ENCODE data around the gene OBSCN.

Gene OBSCN, protein sequence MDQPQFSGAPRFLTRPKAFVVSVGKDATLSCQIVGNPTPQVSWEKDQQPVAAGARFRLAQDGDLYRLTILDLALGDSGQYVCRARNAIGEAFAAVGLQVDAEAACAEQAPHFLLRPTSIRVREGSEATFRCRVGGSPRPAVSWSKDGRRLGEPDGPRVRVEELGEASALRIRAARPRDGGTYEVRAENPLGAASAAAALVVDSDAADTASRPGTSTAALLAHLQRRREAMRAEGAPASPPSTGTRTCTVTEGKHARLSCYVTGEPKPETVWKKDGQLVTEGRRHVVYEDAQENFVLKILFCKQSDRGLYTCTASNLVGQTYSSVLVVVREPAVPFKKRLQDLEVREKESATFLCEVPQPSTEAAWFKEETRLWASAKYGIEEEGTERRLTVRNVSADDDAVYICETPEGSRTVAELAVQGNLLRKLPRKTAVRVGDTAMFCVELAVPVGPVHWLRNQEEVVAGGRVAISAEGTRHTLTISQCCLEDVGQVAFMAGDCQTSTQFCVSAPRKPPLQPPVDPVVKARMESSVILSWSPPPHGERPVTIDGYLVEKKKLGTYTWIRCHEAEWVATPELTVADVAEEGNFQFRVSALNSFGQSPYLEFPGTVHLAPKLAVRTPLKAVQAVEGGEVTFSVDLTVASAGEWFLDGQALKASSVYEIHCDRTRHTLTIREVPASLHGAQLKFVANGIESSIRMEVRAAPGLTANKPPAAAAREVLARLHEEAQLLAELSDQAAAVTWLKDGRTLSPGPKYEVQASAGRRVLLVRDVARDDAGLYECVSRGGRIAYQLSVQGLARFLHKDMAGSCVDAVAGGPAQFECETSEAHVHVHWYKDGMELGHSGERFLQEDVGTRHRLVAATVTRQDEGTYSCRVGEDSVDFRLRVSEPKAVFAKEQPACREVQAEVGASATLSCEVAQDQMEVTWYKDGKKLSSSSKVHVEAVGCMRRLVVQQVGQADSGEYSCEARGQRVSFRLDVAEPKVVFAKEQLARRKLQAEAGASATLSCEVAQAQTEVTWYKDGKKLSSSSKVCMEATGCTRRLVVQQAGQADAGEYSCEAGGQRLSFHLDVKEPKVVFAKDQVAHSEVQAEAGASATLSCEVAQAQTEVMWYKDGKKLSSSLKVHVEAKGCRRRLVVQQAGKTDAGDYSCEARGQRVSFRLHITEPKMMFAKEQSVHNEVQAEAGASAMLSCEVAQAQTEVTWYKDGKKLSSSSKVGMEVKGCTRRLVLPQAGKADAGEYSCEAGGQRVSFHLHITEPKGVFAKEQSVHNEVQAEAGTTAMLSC (N-terminal part only)

DNA sequence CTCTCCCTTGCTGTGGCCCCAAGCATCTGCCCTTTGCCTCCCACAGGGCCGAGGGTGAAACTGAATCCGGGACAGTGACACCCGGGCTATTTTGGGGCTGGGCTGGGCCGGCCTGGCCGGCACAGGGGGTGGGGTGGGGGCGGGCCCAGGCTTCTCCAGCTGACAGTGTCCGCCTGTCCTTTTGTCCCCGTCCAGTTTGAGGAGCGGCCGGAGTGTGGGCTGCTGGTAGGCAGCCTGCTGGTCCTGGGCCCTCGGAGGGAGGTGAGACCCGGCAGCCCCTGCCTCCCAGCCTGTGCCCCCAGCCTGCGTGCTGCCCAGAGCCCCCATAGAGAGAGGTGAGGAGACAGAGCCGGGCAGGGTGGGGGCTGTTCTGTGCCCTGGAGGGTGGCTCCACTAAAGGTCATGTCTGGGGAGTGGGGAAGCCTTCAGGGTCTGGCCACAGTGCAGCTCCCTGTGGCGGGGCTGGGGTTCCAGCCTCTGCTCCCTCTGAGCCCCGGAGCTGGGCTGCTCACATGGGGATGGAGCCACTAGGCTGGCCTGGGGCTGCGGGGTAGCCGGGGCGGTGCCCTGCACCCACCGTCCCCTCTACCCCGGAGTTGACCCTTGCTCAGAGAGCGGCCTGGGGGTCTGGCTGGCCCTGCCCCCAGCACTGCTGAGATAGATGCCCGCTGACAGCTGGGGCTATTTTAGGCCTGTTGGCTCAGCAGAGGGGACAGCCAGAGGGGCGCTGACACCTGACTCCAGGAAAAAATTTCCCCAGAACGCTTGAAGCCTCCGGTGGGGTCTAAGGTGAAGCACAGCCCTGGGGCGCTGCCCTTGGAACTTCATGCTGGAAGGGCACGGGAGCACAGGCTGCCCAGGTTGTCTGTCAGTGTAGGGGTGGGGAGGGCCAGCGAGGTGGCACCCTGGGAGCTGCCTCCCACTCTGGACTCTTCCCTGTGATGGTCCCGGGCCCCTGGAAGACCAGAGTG, at the start of gene OBSCN:
TSS of gene OBSCN (plus strand) at position 194 of the 971 bp plus-strand sequence. CDS start 3,740 bp downstream, outside the sequence.
- no peak for DNase-seq

DNA sequence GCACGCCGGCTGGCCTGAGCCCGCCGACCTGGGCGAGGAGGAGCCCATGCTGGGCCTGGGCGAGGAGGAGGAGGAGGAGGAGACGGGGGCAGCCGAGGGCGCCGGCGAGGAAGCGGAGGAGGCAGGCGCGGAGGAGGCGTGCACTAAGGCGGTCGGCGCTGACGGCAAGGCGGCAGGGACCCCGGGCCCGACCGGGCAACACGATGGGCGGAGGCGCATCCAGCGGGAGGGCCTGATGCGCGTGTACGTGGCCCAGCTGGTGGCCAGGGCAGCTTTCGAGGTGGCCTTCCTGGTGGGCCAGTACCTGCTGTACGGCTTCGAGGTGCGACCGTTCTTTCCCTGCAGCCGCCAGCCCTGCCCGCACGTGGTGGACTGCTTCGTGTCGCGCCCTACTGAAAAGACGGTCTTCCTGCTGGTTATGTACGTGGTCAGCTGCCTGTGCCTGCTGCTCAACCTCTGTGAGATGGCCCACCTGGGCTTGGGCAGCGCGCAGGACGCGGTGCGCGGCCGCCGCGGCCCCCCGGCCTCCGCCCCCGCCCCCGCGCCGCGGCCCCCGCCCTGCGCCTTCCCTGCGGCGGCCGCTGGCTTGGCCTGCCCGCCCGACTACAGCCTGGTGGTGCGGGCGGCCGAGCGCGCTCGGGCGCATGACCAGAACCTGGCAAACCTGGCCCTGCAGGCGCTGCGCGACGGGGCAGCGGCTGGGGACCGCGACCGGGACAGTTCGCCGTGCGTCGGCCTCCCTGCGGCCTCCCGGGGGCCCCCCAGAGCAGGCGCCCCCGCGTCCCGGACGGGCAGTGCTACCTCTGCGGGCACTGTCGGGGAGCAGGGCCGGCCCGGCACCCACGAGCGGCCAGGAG, 49.5 kb upstream of the OBSCN start:
- DNase-seq, result no peak

DNA sequence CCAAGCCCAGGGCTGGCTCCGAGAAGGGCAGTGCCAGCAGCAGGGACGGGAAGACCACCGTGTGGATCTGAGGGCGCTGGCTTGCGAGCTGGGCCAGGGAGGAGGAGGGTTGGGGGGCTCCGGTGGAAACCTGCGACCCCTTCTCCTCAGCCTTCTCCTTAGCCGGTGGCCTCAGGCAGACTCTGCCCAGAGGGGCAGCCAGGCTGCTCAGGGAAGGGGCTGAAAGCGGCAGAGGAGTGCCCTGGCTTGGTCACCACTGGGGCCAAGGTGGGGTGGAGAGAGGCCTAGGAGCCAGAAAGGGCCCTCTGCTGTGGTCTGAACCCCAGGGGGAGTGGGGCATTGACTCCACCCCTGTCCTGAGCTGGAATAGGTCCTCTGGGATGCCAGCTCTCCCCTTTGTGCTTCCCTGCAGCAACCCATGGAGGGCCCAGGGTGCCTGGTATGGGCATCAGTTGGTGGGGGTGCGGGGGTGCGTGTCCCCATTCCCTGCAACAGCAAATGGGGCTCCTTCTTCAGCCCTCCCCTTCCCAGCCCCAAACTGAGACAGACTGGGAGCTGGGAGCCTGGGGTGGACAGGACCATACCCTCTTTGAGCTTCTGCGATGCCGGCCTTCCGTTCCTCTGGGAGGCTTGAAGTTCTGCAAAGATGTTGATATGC, 48.7 kb upstream of the OBSCN start:
- no peak for DNase-seq

DNA sequence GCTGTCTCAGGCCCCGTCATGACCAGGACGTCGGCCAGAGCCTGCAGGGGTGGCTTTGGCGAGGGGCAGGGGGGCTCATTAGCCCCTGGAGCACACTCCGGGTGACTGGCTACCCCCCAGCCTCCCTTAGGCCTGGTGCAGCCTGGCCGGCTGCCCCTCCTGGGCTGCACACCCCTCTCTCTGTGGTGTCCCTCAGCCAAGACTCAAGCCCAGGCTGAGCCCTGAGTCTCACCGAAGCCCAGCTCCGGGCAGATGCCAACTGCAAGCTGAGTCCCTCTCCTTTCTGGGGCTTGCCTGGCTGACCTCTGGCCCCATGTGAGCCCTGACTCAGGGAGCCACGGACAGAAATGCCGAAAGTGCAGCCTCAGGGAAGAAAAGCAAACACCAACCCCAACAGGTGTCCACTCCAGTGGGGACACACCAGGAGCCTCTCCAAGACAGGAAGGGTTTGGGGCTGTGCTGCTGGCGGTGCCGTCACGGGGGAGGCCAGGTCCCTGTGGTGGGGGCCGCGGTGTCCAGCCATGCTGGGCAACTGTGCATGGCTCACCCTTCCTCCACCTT, 47.6 kb upstream of the OBSCN start:
- DNase-seq, result no peak

DNA sequence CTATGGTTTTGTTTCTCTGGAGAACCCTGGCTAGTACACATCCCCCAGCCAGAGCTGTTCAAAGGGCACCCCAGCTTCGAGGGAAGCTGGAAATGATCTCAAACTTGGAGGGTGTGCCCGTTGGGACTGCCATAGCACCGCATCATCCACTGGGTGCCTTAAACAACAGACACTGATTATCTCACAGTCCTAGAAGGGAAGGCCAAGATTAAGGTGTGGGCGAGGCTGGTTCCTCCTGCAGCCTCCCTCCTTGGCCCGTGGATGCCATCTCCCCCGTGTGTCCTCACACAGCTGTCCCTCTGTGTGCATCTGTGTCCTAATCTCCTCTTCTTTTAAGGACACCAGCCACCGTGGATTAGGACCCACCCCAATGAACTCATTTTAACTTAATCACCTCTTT, 46.5 kb upstream of the OBSCN start:
- DNase-seq, result peak; percentile 49 to 61 (median 50)

DNA sequence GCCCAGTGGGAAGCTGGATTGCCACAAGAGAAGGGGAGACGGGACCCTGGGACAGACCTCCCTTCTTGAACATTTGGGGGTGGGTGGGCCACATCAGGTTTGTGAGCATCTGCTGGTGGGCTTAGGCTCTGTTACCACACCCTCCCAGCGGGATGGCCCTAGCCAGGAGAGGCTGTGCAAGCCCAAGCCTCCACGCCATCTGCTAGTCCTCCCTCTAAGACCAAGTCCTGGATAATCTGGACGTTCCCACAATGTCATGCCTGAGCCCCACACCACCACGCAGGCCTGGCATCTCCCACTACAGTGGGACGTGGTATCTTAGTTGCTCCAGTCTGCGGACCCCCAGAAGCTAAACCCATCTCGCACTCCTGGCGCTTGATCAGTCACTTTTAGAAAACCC, 46.0 kb upstream of the OBSCN start:
- DNase-seq, result no peak

DNA sequence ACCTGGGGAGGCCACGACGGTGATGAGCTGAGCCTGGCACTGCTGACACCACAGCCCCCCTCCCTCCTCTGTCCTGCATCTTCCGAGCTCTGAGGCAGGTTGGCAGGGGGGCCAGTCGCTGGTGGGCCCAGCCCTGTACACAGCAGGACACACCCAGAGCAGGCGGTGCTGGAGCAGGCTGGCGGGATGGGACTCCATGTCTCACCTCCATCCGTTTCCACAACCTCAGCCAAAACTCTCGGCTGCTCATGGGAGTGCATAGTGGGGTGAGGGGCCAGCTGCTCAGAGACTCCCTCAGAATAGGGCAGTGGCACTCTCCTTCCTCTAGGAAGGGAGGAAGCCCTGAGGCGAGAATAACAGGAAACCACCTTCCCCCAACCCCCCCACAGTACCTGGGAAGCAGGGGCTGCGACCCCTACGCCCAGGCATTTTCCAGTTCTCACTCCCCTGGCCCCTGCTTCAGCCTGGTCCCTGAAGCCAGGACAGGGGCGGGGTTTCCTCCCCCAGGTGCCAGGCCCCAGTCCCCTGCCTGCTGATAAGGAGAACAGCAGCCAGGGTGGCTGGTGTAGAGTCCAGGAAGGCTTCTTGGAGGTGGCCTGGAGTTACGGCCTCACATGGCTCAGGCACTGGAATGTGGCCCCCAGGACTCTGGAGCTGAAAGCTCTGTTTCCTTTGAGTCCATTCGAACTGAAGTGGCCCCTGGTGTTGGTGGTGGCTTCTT, 45.4 kb upstream of the OBSCN start:
- no peak for DNase-seq

DNA sequence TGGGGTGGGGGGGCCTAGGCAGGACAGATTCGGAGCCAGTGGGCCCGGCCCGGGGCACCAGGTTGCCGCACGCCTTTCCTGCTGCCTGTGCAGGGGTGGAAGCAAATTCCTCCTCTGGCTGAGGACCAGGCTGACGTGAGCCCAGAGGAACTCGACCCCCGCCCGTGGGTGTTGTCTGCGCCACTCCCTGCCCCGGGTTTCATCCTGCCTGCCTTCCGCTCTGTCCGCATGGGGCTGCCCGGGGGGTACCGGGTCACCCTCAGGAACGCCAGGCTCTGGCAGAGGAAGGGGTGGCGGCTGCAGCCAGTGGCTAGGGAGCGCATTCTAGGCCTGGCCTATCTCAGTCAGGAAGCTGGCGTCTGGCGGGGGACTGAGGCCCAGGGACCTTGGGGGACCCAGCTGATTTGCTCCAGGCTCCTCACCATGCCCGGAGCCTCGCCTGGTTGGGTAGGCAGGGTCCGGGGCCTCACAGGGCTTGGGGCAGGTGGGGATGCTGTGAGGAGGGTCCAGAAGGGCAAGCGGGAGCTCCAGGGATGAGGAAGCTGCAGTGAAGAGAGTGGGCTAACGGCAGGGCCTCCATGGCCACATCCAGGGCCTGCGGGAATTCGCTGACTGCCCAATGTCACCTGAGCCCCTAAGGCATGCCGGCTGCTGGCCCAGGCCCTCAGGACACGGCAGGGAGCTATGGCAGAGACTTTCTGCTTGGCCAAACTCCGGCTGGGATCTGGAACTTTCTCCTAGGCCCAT, 44.7 kb upstream of the OBSCN start:
- DNase-seq, result peak; percentile 30 to 54 (median 40)

DNA sequence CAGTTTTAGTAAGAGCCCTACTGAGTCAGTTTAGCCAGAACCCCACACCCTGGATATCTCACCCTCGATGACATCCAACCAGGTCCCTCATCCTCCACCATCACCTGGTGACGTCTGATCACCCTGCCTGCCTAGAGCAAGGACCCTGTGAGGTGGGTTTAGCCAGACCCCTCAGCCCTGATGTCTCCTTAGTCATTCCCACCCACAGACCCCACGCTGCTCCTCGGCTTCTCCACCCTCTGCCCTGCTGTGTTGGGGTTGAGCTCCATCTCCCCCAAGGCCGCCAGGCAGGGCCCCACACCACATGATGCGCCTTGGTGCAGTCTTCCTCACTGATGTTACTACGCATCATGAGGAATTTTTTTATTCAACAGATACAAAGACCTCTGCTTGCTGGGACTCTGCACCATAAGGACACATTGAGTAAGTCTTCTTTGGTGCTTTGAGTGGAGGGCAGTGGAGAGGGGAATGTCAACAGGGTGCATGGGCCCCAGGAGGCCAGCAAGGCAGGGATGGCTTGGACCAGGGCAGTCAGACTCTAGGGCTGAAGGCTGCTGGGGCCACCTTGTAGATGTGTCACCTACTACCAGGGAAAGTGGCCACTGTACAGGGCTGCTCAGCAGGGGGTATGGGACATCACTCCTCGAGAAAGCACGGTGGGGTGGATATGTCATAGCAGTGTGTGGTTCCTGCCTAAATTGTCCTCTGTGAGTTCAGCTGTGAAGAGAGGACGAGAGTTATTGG, 43.9 kb upstream of the OBSCN start:
- DNase-seq, result no peak

DNA sequence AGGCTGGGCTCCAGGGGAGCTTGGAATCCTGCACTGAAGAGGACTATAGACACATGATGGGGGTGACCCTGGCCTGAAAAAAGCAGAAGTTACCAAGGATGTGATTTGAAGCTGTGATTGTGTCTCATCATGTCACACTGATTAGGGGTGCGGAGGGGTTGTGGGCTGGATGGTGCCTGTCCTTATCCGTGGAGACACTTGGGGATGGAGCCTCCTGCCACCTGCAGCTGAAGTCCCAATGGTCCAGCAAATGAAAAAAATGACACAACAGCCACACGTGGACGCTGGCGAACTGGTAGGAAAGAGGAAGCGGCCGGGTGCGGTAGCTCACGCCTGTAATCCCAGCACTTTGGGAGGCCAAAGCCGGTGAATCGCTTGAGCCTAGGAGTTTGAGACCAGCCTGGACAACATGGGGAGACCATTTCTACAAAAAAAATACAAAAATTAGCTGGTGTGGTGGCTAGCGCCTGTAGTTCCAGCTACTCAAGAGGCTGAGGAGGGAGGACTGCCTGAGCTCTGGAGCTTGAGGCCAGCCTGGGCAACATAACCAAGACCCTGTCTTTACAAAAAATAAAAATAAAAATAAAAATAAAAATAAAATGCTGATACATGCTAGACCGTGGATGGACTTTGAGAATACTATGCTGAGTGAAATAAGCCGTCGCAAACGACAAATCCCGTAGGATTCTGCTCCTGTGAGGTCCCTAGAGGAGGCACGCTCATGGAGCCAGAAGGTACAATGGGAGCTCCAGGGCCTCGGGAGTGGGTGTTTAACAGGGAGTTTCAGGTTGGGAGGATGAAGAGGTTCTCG, 43.1 kb upstream of the OBSCN start:
- DNase-seq, result peak; percentile 57 to 66 (median 62)

DNA sequence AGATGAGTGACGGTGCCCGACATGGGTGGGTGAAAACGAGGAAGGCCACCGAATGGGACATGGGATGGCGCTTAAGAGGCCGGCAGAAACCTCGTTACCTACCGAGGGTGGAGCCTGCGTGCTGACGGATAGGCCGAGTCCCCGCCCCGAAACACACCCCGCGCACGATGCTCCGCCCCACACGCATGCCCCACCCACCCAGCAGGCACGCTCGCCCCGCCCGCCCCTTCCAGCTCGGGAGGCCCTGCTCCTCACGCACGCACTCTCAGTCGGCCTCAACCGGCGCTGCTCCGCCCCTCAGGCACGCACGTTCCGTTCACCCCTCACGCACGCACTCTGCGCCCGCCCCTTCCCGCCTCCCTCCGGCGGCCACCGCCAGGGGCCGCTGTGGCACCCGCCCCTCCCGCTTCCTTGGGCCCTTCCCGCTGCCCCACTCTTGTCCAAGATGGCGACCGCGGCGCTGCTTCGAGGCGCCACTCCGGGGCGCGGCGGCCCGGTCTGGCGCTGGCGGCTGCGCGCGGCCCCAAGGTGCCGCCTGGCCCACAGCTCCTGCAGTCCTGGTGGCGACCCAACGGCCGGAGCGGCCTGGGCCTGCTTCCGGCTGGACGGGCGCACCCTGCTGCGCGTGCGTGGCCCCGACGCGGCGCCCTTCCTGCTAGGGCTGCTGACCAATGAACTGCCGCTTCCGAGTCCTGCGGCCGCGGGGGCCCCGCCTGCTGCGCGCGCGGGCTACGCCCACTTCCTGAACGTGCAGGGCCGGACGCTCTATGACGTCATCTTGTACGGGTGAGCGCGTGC, 42.3 kb upstream of the OBSCN start, which contains the start of gene IBA57:
TSS of gene IBA57 (plus strand) at position 433 of the 798 bp plus-strand sequence. CDS start at position 446, 13 bp downstream.
- DNase-seq, result peak; percentile 99 to 100 (median 99)

DNA sequence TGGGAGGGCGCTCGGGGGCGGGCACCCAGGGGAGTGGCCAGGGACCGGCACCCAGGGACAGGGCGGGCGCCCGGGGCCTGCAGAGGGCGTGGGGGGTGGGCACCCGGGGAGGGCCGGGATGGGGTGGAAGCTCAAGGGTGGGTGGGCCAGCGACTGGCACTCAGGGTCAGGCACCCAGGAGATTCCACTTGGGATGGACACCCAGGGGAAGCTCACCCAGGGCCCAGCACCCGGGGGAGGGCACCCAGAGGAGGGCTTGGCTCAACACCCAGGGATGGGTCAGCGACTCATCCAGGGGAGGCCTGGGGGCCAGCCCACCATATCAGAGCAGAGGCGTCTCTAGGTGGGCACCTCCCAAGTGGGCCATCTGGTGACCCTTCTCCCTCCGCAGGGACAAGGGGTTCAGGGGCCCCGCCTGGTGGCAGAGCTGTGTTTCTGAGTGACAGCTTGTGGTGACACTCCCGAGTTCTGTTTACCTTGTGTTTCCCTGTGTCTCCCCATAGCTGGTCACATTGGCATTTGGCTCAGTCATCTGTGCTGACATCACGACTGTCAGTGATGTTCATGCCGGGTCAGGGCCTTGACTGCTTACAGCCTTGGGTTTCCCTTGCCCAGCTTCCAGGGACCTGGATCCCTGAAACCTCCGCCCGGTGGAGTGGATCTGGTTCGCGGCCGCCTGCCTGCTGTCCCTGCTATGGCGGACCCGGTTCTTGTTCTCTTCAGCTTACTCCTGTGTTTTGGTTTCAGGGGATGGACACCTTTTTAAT, 41.5 kb upstream of the OBSCN start:
- DNase-seq, result peak; percentile 76 to 85 (median 82)

DNA sequence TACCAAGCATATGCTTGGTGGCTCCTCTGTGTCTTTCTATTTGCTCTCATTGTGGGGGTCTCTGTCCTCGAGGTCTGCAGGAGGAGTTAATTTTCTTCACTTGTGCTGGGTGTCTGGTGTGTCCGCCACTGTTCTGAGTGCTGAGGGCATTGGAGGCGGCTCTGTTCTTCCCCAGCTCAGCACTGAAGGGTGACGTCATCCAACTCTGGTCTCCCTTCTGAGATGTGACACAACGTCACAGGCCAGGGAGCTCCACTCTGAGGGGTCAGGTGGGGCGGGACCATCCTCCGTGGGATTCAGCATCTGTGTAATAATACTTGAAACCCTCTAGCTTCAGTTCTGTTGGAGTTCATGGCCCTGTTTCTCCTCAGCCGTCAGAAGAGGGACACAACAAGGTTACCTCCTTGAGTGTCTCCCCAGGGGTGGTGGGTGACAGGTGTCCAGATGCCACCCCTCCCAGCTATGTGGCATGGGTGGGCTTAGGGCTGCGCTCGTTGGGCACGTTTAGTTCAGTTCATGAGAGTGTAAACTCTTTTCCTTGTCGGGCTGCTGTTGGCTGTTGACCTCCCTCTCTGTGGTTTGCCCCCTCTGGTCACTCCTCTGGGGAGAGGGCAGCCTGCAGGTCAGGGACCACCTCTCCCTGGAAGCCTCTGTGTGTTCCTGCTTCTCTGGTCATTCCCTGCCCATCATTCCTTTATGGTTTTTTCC, 39.1 kb upstream of the OBSCN start:
- peak; percentile 35 to 47 (median 38) for DNase-seq

DNA sequence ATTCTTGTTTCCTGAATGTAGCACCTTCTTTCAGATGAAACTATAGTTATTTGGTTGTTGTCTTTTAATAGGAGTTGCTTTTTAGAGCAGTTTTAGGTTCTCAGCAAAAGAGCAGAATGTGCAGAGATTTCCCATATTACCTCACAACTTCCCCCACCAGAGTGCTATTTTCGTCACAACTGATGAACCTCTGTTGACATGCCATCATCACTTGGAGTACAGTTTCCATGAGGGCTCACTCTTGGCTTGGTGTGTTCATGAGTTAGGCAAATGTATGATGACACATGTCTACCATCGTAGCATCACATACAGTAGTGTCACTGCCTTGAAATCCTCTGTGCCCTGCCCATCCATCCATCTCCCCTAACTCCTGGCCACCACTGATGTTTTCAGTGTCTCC, 38.5 kb upstream of the OBSCN start:
- DNase-seq, result peak; percentile 49 to 74 (median 65)

All from suppressor macrophage treated with lipopolysaccharide for 1 hour (primary cell).